ENCODE data around the gene SMAD9.

Gene SMAD9

DNA sequence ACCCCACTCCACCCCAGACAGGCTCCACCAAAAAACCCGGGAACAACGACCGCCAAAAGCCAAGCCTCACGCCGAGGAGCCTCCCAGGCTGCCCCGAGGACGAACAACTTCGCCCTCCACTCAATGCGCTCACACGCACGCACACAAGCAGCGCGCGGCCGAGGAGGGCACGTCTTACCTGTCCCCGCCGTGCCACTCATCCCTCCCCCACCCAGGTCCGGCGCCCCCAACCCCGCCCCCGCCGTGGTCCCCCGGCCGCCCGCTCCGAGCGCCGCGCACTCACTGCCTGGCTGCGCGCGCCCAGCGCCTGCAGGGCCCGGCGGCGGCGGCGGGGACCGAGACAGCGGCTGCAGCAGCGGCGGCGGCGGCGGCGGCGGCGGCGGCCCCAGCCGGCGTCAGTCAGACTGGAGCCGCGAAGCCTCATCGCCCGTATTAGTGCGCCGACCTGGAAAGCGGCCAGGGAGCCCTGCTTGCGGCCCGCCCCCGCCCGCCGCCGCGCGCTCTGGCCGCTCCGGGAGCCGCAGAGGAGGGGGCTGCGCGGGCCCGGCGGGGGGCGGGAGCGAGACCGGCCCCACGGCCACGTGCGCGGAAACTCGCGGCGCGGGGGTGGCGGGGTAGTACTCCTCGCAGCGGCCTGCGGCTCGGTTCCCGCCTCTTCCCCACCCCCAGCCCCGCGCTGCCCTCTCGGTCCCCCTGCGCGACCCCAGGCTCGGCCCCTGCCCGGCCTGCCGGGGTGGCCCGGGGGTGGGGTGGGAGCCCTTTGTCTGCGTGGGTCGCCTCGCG lies at the start of gene SMAD9:
Gene SMAD9 (minus strand): TSS at position 406 of the 783 bp plus-strand sequence. CDS start 40,549 bp downstream, outside the sequence.
- DNase-seq: no peak

DNA sequence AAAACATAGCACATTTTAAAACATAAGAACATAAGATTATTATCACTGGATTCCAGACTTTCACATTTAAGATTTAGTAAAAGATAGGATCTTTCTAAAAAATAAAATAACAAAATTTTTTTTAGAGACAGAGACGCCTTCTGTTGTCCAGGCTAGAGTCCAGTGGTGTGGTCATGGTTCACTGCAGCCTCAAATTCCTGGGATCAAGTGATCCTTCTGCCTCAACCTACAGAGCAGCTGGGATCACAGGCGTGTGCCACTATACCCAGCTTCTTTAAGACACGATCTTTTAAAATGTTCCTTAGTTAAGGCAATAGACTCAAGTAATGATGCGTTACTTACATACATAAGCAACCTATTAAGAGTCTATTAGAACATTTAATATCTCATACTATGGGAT lies 46.4 kb upstream of the SMAD9 start:
- no peak for DNase-seq

DNA sequence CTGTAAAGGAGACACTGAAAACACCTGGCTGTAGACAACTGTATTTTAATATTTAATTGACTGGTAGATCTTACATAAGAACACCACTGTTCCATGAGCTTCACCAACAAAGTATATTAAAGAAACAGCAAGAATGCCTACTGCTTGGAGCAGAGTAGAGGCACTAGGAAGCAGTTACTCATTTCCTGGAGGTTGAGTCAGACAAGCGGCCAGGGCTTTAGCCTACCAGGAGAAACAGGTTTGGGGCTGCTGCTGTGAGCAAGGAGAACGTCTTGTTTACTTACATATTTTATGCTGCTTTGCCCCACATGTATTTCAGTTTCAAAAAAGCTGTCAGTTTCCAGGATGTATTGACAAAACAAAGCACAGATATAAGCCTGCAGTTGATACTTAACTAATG lies 45.7 kb upstream of the SMAD9 start:
- DNase-seq: no peak

DNA sequence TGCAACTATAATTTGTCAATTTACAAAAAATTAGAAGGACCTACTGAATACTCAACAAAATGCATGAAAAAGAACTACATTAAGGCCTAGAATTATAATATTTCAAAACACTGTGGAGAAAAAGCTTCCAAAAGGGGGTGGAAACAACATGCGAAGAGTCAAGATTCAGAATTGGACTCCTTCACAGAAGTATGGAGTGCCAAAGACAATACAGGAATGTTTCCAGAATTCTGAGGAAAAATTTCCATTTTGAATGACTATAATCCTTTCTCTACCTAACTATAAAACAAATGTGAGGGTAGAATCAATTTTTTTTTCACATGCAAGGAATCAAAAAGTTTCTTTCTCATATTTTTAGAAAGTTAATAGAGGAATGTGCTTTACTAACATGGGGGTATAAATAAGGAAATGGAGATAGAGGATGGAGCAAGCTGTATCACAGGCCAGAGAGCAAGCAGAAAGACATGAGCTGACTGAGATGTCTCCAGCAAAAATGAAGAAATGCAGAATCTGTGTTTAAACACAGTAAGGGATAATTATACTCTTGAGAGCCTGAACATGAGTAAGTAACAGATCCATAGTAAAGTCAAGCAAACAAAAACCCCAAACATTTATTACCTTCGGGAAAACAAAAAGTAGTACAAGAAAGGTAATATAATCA lies 39.5 kb upstream of the SMAD9 start:
- no peak for DNase-seq

DNA sequence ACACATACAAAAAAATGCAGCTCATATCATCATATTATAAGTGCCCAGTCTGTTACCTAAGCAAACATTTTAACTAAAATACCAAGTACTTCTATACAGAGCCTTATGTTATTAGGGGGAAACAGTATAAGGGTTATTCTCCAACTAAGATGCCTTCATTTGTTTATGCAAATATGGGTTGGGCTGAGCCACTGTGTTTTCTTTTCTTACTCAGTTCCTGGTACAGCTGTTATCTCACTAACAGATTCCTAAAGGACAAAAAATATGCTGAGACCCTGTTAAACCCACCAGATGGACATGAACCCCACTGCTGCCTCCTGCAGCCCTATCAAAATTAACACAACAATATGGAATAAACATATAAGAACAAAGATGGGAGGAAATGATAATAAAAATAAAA lies 34.5 kb upstream of the SMAD9 start:
- DNase-seq: no peak

DNA sequence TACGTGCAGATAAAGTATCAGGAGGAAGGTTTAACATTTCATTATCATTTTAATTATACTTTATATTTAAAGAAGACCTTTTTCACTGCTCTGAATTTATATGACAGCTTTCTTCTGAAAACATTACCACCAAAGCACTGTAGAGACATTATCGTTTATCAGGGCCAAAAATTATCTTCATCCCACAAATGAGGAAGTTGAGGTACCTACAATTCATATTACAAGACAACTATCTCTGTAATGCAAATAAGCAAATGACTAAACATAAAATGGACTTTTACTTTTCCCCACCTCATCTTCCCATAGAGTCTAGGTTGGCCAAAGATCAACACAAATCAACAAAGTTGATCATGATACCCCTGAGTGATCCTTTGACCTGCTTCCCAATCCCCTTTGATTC lies 30.9 kb upstream of the SMAD9 start:
- no peak for DNase-seq

DNA sequence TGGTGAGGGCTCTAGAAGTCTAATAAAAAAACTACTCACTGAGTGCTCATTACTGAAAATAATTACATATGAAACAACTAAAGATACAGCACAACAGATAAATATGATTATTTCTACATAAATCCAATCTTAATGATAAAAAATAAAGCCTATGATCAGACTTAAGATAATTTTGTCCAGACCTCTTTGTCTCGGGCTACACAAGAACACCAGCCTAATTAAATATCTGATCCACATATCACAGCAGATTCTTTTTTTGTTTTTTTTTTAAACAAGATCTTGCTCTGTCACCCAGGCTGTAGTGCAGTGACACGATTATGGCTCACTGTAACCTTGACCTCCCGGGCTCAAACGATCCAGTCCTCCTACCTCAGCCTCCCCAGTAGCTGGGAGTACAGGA lies 30.3 kb upstream of the SMAD9 start:
- no peak for DNase-seq

DNA sequence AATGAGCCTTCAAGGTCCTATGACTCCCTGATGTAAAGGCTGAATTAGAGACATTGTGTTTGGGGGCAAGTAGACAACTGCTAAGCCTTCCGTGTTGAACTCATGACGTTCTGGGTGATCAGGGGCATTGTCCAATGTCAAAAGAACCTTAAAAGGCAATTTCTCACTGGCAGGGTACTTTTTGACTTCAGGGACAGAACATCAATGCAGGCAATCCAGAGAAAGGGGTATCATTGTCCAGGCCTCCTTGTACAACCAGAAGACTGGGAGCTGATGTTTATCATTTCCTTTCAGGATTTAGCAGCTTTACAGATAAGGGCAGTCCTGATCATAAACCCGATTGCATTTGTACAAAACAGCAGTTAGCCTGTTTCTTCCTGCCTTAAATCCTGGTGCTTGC lies 25.0 kb upstream of the SMAD9 start:
- no peak for DNase-seq

DNA sequence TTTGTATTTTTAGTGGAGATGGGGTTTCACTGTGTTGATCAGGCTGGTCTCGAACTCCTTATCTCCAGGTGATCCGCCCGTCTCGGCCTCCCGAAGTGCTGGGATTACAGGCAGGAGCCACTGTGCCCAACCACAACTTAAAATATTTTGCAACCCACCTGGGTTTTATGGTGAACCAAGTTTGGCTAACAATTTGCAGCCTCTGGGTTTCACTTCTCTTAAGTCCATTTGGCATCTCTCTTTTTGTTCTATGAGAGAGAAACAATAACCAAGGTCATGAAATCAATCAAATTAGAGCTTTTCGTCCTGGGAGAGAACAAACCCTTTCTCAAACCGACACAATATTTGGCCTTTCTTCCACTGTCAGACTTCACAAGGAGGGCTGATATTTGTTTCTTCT lies 5.6 kb upstream of the SMAD9 start:
- DNase-seq: no peak

DNA sequence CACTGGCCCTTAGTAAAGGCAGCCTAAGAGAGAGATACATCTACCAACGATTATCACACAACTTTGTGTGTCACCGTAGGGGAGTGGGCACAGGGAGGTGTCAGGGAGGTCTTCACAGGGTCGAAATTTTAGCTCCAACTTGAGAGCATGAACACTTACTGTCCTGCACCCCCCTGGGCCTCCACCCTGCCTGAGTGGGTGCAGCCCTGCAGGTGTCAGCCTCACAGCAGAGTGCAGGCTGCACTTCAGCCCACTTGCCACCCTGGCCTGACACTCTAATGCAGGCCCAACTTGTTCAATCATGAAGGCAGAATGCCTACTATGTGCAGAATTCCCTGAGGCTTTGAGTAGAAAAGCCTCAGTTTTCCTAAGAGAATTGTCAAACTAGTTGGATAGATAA lies 4.0 kb upstream of the SMAD9 start:
- DNase-seq: no peak

DNA sequence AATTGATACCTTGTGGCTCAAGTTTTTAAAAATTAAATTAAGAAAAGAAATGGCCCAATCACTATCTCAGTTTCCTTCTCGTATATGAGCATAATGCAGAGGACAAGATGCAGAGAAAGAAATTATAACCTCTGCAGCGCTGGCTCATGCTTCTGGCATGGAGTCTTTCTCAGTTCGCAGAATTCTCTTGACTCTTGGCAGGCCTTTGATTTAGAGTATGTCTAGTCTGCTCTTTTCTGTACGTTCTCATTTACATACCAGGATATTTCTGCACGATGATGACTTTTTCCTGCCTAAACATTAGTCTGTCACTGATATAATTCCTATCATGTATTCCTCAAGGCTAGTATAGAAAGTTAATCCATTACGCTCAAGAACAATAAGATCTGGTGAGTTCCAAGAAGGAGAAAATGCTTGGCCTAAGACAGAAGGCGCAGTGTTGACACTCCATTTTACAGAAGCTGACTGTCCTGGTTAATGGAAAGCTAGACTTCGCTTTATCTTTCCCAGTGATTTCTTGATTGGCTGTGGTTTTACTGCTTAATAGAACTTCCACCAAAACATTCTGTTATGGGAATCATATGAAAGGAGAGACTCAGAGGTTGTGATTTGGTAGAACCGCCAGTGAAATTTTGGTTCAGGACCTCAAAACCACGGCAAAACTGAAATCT lies 1.7 kb upstream of the SMAD9 start:
- no peak for DNase-seq

DNA sequence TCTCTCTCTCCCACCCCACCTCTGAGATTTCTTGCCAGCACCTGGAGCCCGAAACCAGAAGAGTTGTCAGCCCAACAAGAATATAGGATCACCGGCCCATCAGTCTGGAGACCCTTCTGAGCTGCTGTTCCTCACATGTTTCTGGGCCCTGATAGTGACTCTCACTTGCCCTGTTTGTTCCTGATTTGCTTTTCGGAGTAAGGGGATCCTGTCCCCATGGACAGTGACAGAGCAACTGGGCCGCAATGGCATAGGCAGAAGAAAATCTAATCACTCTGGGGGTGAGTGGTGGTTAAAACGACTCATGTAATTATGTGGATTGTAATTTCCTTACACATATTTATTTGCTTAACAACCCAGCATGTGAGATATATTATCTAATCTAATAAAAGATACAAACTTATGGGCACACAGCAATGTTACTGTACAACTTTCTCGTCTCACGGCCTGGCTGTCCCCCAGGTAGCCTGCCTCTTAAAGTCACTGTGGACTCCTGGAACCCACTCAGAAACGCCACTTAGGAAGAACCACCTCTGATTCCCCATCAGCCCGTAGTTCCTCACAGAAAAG lies 663 bp upstream of the SMAD9 start:
- no peak for DNase-seq

DNA sequence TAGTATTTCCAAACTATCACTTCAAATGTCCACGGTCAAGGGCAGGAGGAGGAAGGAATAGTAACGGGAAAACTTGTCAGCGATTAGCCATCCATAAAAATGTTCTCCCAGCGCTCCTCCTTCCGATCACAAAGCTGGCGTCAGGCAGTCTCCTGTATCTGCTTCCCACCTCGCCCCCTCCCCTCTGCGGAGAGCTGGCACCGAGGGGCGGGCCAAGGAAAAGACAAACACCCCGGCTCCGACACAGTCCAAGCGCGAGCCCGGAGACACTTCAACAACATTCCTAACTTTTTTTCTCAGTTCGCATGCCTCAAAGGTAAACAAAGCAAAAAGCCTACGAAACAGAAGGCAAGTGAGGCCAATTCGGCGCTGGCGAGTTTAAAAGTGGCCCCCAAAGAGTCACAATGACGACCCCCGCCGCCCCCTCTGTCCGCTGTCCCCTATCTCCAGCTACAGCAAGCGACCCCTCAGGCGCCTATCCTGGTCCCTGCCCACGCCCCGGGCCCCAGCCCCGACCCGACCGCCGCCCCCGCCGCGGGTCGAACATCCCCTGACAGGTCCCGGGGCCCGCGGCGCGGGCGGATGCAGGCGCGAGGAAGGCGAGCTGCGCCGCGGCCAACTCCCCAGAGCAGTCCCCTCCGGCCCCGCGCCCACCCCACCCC lies 736 bp downstream of the SMAD9 start:
- DNase-seq: no peak

DNA sequence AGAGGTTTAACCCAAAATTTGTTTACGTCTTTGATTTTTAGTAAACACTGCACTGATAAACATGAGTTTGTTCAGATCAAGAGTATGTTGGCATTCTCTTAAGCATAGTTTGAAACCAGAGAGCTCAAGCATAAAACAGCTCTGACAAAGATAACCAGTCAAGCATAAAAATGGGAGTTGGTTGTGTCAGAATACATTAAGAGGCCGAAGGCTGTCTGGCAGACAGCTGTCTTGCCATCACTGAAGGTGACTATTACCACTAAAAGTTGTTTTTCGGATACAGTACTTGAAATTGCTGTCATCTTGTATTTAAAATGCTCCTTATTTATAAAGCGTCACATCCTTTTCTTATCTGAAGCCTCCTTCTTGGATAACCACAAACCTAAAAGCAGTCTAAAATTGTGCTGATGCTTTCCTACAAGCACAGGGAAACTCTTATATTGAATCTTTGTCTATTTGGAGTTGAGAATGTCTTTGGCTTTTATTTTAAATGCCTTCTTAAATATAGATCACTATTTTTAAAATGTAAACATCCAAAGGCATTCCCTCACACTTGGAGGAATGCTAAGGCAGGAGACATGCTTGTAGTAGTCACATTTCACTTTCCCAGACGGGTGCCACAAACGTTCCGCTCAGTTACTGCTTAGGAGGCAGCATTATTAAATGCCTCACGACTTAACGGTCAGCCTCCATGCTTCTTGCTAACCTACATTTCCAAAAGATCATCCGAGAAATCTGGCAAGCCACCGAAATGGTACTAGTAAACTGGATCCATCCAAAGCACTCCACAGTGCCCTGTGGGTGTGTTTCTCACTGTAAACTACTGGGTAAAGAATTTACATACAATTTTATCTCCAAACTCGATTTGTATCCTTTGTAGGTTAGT lies 1.5 kb downstream of the SMAD9 start:
- DNase-seq: no peak

DNA sequence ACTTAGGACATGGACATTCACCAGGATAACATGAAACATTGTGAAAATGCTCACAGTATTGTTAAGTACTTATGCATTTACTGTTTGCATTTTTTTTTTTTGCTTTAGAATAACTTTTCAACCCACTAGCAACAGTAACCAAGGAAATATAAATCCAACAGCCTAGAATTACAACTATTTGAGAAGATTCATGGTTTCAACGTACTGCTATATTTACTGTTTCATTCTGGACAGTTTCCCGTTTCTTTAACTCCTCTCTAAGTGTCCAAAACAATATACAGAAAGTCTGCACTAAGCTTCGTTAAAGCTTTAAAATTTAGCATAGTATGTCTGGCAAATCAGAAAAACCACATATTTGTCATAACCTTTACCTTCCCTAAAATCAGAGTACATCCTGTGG lies 2.7 kb downstream of the SMAD9 start:
- DNase-seq: no peak

DNA sequence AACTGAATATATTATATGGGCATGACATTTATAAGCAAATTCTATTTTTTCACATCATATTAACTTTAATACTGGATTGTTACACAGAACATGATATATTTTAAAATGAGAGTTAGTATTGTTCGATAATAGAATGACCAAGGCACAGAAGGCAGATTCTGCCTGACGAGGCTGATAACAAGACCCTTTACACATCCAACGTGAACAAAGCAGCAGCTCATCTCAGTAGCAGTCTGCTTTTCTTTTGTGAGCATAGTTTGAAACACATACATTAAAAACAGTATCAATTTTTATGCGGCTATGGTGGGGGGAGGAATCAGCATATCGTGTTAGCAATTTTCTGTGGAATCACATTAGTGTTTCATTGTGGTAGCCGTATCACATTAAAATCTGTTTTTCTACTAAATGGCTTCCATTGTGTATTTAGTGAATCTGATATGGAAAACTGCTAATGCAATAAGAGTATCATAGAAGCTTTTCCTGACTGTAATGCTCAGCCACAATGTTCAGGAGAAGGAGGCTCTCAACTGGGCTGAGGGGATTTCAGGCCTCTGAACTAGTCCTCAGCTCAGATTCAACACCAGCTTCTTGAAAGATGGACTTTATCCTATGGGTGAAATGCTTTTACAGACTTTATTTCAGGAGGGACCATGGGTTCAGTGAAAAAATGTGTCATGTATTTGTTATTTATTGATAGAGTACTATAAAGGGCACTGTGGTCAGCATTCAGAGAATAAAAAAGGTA lies 4.0 kb downstream of the SMAD9 start:
- DNase-seq: no peak

DNA sequence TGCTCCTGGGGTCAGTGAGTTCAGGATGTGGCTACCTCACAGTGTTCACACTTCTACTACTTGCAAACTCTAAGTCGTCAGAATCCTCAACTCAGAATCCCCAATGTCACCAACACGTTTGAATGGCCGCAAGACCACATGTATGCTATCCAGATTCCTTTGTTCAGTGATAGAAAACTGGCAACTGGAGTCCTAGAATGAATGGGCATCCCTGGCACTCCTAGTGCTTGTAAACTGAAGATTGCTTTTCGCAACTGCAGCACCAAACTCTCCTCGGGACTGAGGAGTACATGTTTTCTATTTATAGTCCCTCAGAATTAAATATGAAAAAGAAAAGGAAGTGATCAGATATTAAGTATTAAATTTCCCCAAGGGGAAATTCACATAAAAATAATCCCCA lies 4.9 kb downstream of the SMAD9 start:
- no peak for DNase-seq

DNA sequence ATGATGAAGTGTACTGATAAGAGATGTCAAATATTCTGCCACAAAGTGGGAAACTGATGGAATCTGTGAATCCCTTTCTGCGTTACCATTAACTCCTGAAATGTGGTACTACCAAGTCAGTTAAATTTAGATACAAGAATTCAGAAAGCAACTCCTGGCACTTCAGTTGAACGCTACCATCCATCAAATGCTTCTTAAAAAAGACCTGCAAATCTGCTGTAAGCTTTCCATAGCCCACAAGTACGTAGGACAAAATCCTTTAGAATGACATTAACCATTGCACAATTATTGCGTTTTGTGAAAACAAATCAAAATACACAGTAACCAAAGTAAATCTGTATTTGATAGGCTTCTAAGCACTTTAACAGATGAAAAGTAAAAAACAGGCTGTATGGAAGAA lies 5.4 kb downstream of the SMAD9 start:
- DNase-seq: no peak

DNA sequence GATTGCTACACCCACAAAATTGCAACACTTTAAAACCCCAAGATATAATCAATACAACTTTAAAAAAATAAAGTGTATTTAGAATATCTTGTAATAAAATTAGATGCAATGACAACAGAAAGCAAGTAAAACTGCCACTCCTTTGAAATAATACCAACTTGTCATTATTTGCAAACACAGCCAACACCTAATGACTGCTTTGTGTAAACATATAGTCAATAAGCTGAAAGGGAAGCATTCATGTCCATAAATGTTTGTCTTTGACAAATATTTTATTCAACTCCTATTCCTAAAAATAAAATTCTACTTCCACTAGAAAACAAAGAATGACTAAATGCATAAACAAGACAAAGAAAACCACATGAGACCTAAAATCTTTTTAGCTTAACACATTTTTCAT lies 6.6 kb downstream of the SMAD9 start:
- DNase-seq: no peak

DNA sequence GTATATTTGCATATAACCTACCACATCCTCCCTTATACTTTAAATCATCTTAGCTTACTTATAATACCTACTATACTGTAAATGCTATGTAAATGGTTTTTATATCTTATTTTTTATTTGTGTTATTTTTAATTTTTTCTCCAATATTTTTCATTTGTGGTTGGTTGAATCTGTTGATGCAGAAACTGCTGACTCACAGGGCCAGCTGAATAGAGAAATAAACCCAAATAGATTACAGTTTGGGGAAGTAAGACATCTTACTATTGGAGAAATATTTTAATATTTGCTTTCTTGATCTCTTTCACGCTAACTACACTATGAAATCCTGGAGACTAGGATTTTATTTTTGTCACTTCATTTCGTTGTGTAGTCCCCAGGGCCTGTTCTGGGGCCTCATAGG lies 7.1 kb downstream of the SMAD9 start:
- DNase-seq: no peak

DNA sequence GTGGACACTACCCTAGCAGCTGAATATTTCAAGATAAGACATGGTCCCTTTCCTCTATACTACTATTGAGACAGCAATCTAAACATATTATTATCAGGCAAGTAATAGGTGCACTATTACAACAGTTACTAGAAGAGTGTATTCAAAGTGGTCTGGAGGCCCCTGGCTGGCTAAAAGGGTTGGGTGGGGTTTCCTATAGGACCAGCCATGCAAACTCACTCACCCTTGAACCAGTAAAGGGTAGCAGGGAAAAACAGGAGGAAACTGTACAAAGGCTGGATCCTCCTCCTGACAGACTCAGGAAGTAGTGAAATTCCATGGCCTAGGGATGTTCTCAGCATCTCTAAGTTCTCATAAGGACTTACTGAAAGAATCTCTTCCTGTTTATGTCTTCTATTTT lies 7.7 kb downstream of the SMAD9 start:
- DNase-seq: no peak

DNA sequence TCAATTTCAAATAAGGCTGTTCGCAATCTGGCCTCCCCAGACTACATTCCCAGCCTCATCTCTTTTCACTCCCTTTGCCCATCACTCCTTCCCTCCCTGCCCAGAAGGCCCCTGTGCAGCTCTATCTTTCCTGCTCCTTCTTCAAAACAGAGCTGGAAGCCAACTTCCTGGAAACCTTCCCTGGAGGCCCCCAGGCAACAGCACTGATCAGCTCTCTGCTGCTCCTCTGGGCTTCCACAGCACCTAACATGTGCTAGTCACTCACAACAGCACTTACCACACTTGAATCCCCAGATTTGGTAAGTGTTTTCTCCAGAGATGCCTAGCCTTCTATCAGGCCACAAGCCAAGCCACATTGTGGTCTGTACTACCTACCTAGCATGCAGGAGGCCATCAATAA lies 9.5 kb downstream of the SMAD9 start:
- DNase-seq: no peak

Data from KG1 (cell line).